OCI-LY1 (cell line): Measurements from ENCODE around the gene ZNF175.

Experiments used
- H2AFZ ChIP-seq: fragments of 200-600 bp; sonication (generic), shearing (Covaris generic); 2 replicates; pipeline ENCODE4 v1.6.0; 2014; ENCODE audit warnings: antibody characterized with exemption, mild to moderate bottlenecking, low read length
- H3F3A ChIP-seq: fragments of 200-600 bp; sonication (generic), shearing (Covaris generic); 2 replicates; pipeline ENCODE4 v1.6.0; 2014; ENCODE audit warnings: mild to moderate bottlenecking, antibody characterized with exemption, low read length, moderate library complexity; ENCODE audit not compliant: insufficient read depth
- H3K27ac ChIP-seq: fragments of 200-600 bp; sonication (generic); 2 replicates; pipeline ENCODE4 v1.5.1; 2014; ENCODE audit warnings: low read length, mixed run types, mild to moderate bottlenecking, low read depth; ENCODE audit not compliant: poor library complexity, severe bottlenecking
- H3K27me3 ChIP-seq: fragments of 200-600 bp; sonication (generic); 2 replicates; pipeline ENCODE4 v1.6.0; 2014; ENCODE audit warnings: antibody characterized with exemption, mild to moderate bottlenecking, low read length, moderate library complexity; ENCODE audit not compliant: insufficient read depth
- H3K36me3 ChIP-seq: fragments of 200-600 bp; sonication (generic); 2 replicates; pipeline ENCODE4 v1.6.1; 2014; ENCODE audit warnings: mild to moderate bottlenecking, antibody characterized with exemption, low read length, moderate library complexity, mixed read lengths; ENCODE audit not compliant: insufficient read depth
- H3K4me1 ChIP-seq: fragments of 200-600 bp; sonication (generic); 2 replicates; pipeline ENCODE4 v1.5.1; 2014; ENCODE audit warnings: mild to moderate bottlenecking, low read length, moderate library complexity; ENCODE audit not compliant: insufficient read depth, severe bottlenecking
- H3K4me2 ChIP-seq: fragments of 200-600 bp; sonication (generic), shearing (Covaris generic); 2 replicates; pipeline ENCODE4 v1.6.1; 2014; ENCODE audit warnings: low read length
- H3K4me3 ChIP-seq: fragments of 200-600 bp; sonication (generic); 2 replicates; pipeline ENCODE4 v1.5.1; 2014; ENCODE audit warnings: low read length, low read depth, mild to moderate bottlenecking, mixed read lengths; ENCODE audit not compliant: poor library complexity, severe bottlenecking
- H3K79me2 ChIP-seq: fragments of 200-600 bp; shearing (Covaris generic); 2 replicates; pipeline ENCODE4 v1.6.1; 2016; ENCODE audit warnings: mixed run types, low read length, mixed read lengths; ENCODE audit not compliant: insufficient read depth
- H3K9ac ChIP-seq: fragments of 200-600 bp; sonication (generic), shearing (Covaris generic); 2 replicates; pipeline ENCODE4 v1.6.1; 2014; ENCODE audit warnings: mild to moderate bottlenecking, low read length, mixed read lengths
- H3K9me2 ChIP-seq: fragments of 200-600 bp; sonication (generic), shearing (Covaris generic); 2 replicates; pipeline ENCODE4 v1.6.1; 2014; ENCODE audit warnings: low read depth, mild to moderate bottlenecking, low read length, mixed read lengths
- H3K9me3 ChIP-seq: fragments of 200-600 bp; shearing (Covaris generic); 2 replicates; pipeline ENCODE4 v1.6.1; 2014; ENCODE audit warnings: low read length, mixed read lengths
- H4K20me1 ChIP-seq: fragments of 200-600 bp; sonication (generic), shearing (Covaris generic); 2 replicates; pipeline ENCODE4 v1.6.0; 2016; ENCODE audit warnings: mild to moderate bottlenecking, low read length; ENCODE audit not compliant: insufficient read depth
- EZH2 ChIP-seq: fragments of 200-600 bp; sonication (generic), shearing (Covaris generic); IDR thresholded peaks from 2 replicates; pipeline ENCODE4 v1.8.0; 2017; ENCODE audit warnings: borderline replicate concordance, mixed run types, mild to moderate bottlenecking, antibody characterized with exemption, low read length, moderate library complexity, mixed read lengths
- TF ChIP-seq, protein P1 (sequence below): fragments of 200-600 bp; sonication (generic), shearing (Covaris generic); IDR thresholded peaks from 2 replicates; pipeline ENCODE4 v1.5.1; 2017; ENCODE audit warnings: mild to moderate bottlenecking, antibody characterized with exemption, low read length, moderate library complexity, mixed read lengths

Gene ZNF175

DNA sequence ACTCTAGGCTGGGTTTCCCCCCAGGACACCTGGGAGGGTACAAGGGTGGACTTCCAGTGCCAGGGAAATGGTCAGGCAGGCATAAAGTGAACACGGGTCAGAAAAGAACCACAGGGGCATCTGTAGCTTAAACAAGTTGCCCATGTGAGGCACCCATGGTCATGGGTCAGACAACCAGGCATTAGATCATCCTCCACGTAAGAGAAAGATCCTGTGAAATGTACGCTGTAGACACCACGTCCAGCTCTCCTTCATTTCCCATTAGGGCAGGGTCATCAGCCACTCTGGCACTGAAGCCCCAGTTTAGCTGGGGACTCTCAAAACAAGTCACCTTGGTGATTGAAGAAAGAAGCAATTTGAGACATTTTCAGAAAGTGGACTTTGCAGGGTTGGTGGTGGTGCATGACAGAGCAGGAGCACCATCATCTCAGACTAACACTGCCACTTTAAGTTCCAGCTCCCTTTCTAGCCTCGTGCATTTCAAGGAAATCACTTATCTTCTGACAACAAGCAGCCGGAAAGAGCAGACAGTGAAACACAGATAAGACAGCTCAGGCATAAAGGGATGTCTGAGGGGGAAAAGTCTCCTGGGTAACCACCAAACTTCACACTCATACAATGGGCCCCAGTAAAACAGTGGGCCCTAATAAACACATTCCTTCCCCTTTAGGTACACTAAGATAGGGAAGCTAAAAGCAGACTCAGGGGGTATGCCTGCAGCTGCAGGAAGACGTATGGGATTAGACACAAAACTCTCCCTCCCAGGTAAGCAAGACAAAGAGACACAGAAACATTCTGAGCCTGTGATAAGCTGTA lies 23.5 kb upstream of the ZNF175 start:
- Histone ChIP-seq H3K9me2 (no peaks in the 10 kb centered on the region), H3K4me3 (no peak overlapping the region), H3K79me2 (no peaks in the 10 kb centered on the region), H3K27me3 (0 out of 2 replicates have a peak, but pooled peaks cover 5% of the 10 kb centered on the region), H3K4me2 (no peak overlapping the region), H4K20me1 (no peaks in the 10 kb centered on the region), H2AFZ (no peak overlapping the region), H3K27ac (no peak overlapping the region), H3K36me3 (no peaks in the 10 kb centered on the region), H3K4me1 (no peaks in the 10 kb centered on the region), H3K9me3 (no peaks in the 10 kb centered on the region), H3K9ac (no peak overlapping the region), H3F3A (no peaks in the 10 kb centered on the region)
- TF ChIP-seq, protein P1, sequence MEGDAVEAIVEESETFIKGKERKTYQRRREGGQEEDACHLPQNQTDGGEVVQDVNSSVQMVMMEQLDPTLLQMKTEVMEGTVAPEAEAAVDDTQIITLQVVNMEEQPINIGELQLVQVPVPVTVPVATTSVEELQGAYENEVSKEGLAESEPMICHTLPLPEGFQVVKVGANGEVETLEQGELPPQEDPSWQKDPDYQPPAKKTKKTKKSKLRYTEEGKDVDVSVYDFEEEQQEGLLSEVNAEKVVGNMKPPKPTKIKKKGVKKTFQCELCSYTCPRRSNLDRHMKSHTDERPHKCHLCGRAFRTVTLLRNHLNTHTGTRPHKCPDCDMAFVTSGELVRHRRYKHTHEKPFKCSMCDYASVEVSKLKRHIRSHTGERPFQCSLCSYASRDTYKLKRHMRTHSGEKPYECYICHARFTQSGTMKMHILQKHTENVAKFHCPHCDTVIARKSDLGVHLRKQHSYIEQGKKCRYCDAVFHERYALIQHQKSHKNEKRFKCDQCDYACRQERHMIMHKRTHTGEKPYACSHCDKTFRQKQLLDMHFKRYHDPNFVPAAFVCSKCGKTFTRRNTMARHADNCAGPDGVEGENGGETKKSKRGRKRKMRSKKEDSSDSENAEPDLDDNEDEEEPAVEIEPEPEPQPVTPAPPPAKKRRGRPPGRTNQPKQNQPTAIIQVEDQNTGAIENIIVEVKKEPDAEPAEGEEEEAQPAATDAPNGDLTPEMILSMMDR = no peak
- no peak for TF ChIP-seq EZH2

DNA sequence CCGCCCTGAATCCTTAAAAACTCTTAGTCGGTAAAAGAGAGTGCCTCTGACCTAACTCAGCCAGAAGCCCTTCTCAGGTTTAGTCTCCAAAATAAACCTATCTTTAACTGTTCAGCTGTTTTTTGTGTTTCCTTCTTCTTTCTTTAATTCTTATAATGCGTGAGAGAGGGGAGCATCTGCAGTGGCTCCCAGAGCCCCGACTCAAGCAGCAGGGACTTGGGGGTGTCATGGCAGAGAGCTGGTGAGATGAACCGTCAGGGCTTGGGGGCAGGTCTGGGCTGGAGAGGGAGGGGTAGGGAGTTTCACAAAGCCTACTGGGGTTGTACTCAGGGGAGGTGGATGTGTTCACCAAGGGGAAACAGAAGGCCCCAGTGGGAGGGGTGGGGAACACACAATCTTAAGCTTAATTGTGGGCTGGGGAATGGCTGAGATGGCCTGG lies 22.9 kb upstream of the ZNF175 start:
- H3K4me2 ChIP-seq = no peak overlapping the region
- H3K27me3 ChIP-seq = 0 out of 2 replicates have a peak, but pooled peaks cover 5% of the 10 kb centered on the region
- no peaks in the 10 kb centered on the region for H4K20me1 ChIP-seq
- H3K27ac ChIP-seq = no peak overlapping the region
- H3F3A ChIP-seq = no peaks in the 10 kb centered on the region
- no peaks in the 10 kb centered on the region for H3K9me3 ChIP-seq
- no peak overlapping the region for H3K9ac ChIP-seq
- H3K36me3 ChIP-seq = no peaks in the 10 kb centered on the region
- no peaks in the 10 kb centered on the region for H3K9me2 ChIP-seq
- no peaks in the 10 kb centered on the region for H3K79me2 ChIP-seq
- H2AFZ ChIP-seq = no peak overlapping the region
- H3K4me1 ChIP-seq = no peaks in the 10 kb centered on the region
- H3K4me3 ChIP-seq = no peak overlapping the region
- TF ChIP-seq EZH2 = no peak
- TF ChIP-seq, protein P1 = no peak

DNA sequence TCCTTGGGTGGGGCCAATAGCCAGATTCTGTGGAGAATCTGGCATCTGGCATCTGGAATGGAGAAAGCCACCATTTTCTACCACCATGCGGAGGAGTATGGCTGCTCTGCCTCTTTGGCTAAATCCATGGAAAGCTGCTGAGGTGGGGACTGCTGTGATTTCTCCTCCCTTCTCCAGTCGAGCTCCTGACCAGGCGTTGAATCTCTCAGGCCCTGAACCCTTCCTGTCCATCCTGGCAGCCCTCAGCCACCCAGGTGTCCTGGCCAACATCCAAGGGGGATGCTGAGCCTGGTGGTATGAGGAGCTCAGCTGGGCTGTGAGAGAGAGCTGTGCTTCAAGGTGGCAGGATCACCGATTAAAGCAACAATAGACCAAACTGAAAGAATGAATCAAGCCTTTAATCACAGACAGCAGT lies 22.2 kb upstream of the ZNF175 start:
- TF ChIP-seq EZH2 = no peak
- TF ChIP-seq, protein P1 = no peak
- H3K79me2 ChIP-seq = no peaks in the 10 kb centered on the region
- no peaks in the 10 kb centered on the region for H3K9me2 ChIP-seq
- H3K9ac ChIP-seq = no peak overlapping the region
- H3K9me3 ChIP-seq = no peaks in the 10 kb centered on the region
- 0 out of 2 replicates have a peak, but pooled peaks cover 5% of the 10 kb centered on the region for H3K27me3 ChIP-seq
- H3K4me3 ChIP-seq = no peak overlapping the region
- no peak overlapping the region for H2AFZ ChIP-seq
- H3K27ac ChIP-seq = no peak overlapping the region
- H3K36me3 ChIP-seq = no peaks in the 10 kb centered on the region
- H4K20me1 ChIP-seq = no peaks in the 10 kb centered on the region
- no peaks in the 10 kb centered on the region for H3K4me1 ChIP-seq
- no peak overlapping the region for H3K4me2 ChIP-seq
- no peaks in the 10 kb centered on the region for H3F3A ChIP-seq
